HG02970 (cell line): ENCODE measurements around the gene PAPPA2.

Experiments
- ATAC-seq: cut with Tn5 transposase; IDR thresholded peaks from one replicate; pipeline ENCODE4 v1.9.1; 2021; ENCODE audit warnings: mild to moderate bottlenecking, moderate library complexity, moderate number of reproducible peaks; ENCODE audit not compliant: unreplicated experiment, low FRiP score

The PAPPA2 gene

GRCh38 chr1:176795929-176796328, 333.0 kb downstream of the PAPPA2 start:
- no peak for ATAC-seq

- no peak for ATAC-seq
Measured at GRCh38 chr1:176796583-176796982, 333.6 kb downstream of the PAPPA2 start.

- ATAC-seq, result no peak
Measured at GRCh38 chr1:176799327-176799726, 336.4 kb downstream of the PAPPA2 start.

GRCh38 chr1:176800978-176801513, 338.1 kb downstream of the PAPPA2 start:
- no peak for ATAC-seq

- ATAC-seq, result no peak
Measured at GRCh38 chr1:176801514-176802020, 338.6 kb downstream of the PAPPA2 start.

GRCh38 chr1:176802316-176802715, 339.3 kb downstream of the PAPPA2 start:
- ATAC-seq, result no peak

GRCh38 chr1:176803042-176803441, 340.1 kb downstream of the PAPPA2 start:
- no peak for ATAC-seq

- no peak for ATAC-seq
Measured at GRCh38 chr1:176803596-176803995, 340.6 kb downstream of the PAPPA2 start.

- ATAC-seq, result no peak
Measured at GRCh38 chr1:176809292-176809691, 346.3 kb downstream of the PAPPA2 start.

GRCh38 chr1:176811511-176812288, 348.7 kb downstream of the PAPPA2 start:
- ATAC-seq, result no peak

GRCh38 chr1:176815621-176816020, 352.6 kb downstream of the PAPPA2 start:
- no peak for ATAC-seq

GRCh38 chr1:176816232-176816631, 353.3 kb downstream of the PAPPA2 start:
- no peak for ATAC-seq

GRCh38 chr1:176820391-176821031, 357.5 kb downstream of the PAPPA2 start:
- ATAC-seq, result no peak

- ATAC-seq, result no peak
Measured at GRCh38 chr1:176826265-176826664, 363.3 kb downstream of the PAPPA2 start.

- no peak for ATAC-seq
Measured at GRCh38 chr1:176829261-176829660, 366.3 kb downstream of the PAPPA2 start.

- ATAC-seq, result no peak
Measured at GRCh38 chr1:176831150-176831549, 368.2 kb downstream of the PAPPA2 start.

- no peak for ATAC-seq
Measured at GRCh38 chr1:176837708-176838107, 374.7 kb downstream of the PAPPA2 start.

- ATAC-seq, result no peak
Measured at GRCh38 chr1:176838276-176838995, 375.5 kb downstream of the PAPPA2 start.

GRCh38 chr1:176839216-176839615, 376.2 kb downstream of the PAPPA2 start:
- no peak for ATAC-seq

- no peak for ATAC-seq
Measured at GRCh38 chr1:176841238-176841637, 378.3 kb downstream of the PAPPA2 start.
